Transverse colon (tissue), 3 donors: ENCODE measurements around the gene SLC37A3.
A peak's percentile ranks its signal among the peaks of the same experiment; 100 is the strongest.

Experiments
- POLR2A ChIP-seq: fragments of 450-650 bp; IDR thresholded peaks from one replicate; pipeline ENCODE4 v1.6.1; 2016; ENCODE audit warnings: antibody characterized with exemption, mild to moderate bottlenecking, moderate library complexity
- TF ChIP-seq, protein P1 (sequence below), 5 experiments: fragments of 200-600 bp in 3 of 5; fragments of 450-650 bp in 2 of 5; sonication (generic) in 3 of 5; IDR thresholded peaks; 1 replicate in 2 of 5; 2 replicates in 3 of 5; pipeline ENCODE4 v1.5.1; 2016 to 2017; ENCODE audit warnings: antibody characterized with exemption in 5 of 5, inconsistent platforms in 3 of 5, mild to moderate bottlenecking in 2 of 5, moderate library complexity in 1 of 5

DNA sequence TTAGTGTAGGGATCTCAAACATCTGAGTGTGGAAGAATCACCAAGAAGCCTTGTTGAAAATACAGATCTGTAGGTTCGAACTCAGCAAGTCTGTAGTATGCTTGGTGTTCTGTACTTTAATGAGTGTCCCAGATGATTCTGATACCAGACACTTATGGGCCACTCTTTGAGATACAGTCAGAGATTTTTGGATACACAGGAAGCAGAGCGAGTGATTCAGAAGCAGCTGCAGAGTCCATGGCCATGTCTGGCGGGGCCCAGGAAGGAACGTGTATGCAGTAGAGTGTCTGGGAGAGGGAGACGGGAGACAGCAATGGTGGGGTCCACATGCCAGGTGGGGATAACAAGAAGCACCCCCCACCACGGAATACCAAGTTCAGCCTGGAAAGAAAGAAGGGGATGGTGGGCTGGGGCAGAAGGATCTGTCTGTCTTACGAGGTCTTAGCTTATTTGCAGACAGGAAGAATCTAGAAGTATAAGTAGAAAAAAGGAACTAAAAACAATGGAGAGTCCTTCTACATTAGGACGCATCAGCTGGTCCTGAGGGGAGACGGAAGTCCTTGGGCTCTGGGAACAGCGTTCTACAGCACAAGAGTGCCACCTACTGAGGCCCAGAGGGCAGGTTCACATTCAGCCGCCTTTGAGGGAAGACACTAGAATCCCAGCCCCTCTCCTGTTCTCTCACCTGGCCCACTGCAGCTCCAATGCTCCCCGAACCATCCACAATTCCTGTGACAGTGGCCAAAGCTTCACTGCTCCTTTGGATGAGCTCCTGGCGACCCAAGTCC is 55.4 kb downstream of the SLC37A3 start:
- TF ChIP-seq, protein P1, sequence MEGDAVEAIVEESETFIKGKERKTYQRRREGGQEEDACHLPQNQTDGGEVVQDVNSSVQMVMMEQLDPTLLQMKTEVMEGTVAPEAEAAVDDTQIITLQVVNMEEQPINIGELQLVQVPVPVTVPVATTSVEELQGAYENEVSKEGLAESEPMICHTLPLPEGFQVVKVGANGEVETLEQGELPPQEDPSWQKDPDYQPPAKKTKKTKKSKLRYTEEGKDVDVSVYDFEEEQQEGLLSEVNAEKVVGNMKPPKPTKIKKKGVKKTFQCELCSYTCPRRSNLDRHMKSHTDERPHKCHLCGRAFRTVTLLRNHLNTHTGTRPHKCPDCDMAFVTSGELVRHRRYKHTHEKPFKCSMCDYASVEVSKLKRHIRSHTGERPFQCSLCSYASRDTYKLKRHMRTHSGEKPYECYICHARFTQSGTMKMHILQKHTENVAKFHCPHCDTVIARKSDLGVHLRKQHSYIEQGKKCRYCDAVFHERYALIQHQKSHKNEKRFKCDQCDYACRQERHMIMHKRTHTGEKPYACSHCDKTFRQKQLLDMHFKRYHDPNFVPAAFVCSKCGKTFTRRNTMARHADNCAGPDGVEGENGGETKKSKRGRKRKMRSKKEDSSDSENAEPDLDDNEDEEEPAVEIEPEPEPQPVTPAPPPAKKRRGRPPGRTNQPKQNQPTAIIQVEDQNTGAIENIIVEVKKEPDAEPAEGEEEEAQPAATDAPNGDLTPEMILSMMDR (IDR thresholded peaks at IDR 0.05) = peak; percentile 26 to 55 (median 40)
- no peak for TF ChIP-seq POLR2A
